Astrocyte (in vitro differentiated cells and primary cell): ENCODE data around the gene SELENBP1. TPM values are rescaled to one million over a fixed set of nuclear protein-coding genes. Genes with fewer than 3 reads are reported as not detected.

Experiments
- DNase-seq: peaks from one replicate; pipeline ENCODE4 v3.0.0-alpha.2; 2010; ENCODE audit warnings: low read depth
- FAIRE-seq: peaks from 2 replicates; lab custom pipeline; 2011; peaks lifted over from hg19 to GRCh38; lab: Jason Lieb, UNC
- H2AFZ ChIP-seq: 2 replicates; pipeline ENCODE4 v1.6.0; 2012; ENCODE audit warnings: low read depth, low read length, inconsistent platforms
- H3K27ac ChIP-seq: 2 replicates; pipeline ENCODE4 v1.5.1; 2011; ENCODE audit warnings: low read depth, low read length, inconsistent platforms
- H3K27me3 ChIP-seq: 2 replicates; pipeline ENCODE4 v1.6.0; 2011; ENCODE audit warnings: low read length, inconsistent platforms; ENCODE audit not compliant: insufficient read depth
- H3K36me3 ChIP-seq: 2 replicates; pipeline ENCODE4 v1.5.1; 2011; ENCODE audit warnings: low read length, inconsistent platforms; ENCODE audit not compliant: insufficient read depth
- H3K4me1 ChIP-seq: 2 replicates; pipeline ENCODE4 v1.5.1; 2011; ENCODE audit warnings: low read length, inconsistent platforms; ENCODE audit not compliant: insufficient read depth
- H3K4me2 ChIP-seq: 2 replicates; pipeline ENCODE4 v1.6.0; 2012; ENCODE audit warnings: low read length, inconsistent platforms
- H3K4me3 ChIP-seq: 2 replicates; pipeline ENCODE4 v1.5.1; 2011; ENCODE audit warnings: low read depth, mild to moderate bottlenecking, low read length, inconsistent platforms; ENCODE audit not compliant: insufficient read depth
- H3K79me2 ChIP-seq: 2 replicates; pipeline ENCODE4 v1.6.0; 2012; ENCODE audit warnings: mild to moderate bottlenecking, low read length, inconsistent platforms; ENCODE audit not compliant: insufficient read depth
- H3K9ac ChIP-seq: 2 replicates; pipeline ENCODE4 v1.6.0; 2012; ENCODE audit warnings: mild to moderate bottlenecking, low read length, inconsistent platforms
- H3K9me3 ChIP-seq: 2 replicates; pipeline ENCODE4 v1.5.1; 2012; ENCODE audit warnings: low read depth, mild to moderate bottlenecking, low read length, inconsistent platforms; ENCODE audit not compliant: insufficient read depth
- H4K20me1 ChIP-seq: 2 replicates; pipeline ENCODE4 v1.6.0; 2012; ENCODE audit warnings: low read length, inconsistent platforms; ENCODE audit not compliant: insufficient read depth
- H3K27ac Mint-ChIP-seq: one replicate; pipeline ENCODE4 v1.8.0; 2021; ENCODE audit warnings: mild to moderate bottlenecking, mixed read lengths; ENCODE audit not compliant: unreplicated experiment
- H3K27me3 Mint-ChIP-seq: one replicate; pipeline ENCODE4 v1.8.0; 2021; ENCODE audit warnings: low read depth, mixed read lengths; ENCODE audit not compliant: unreplicated experiment
- H3K36me3 Mint-ChIP-seq: one replicate; pipeline ENCODE4 v1.8.0; 2021; ENCODE audit warnings: low read depth, mixed read lengths; ENCODE audit not compliant: unreplicated experiment
- H3K4me1 Mint-ChIP-seq: one replicate; pipeline ENCODE4 v1.8.0; 2021; ENCODE audit warnings: low read depth, mixed read lengths; ENCODE audit not compliant: unreplicated experiment
- H3K4me3 Mint-ChIP-seq: one replicate; pipeline ENCODE4 v1.8.0; 2021; ENCODE audit warnings: mild to moderate bottlenecking, moderate library complexity, mixed read lengths; ENCODE audit not compliant: unreplicated experiment
- H3K9me3 Mint-ChIP-seq: one replicate; pipeline ENCODE4 v1.8.0; 2021; ENCODE audit warnings: mild to moderate bottlenecking, mixed read lengths; ENCODE audit not compliant: unreplicated experiment
- CTCF ChIP-seq: IDR thresholded peaks from 2 replicates; pipeline ENCODE4 v1.5.1; 2011; ENCODE audit warnings: low read depth, mild to moderate bottlenecking, inconsistent platforms, low read length, moderate library complexity; ENCODE audit not compliant: insufficient read depth
- EZH2 ChIP-seq: IDR thresholded peaks from 2 replicates; pipeline ENCODE4 v1.6.1; 2012; ENCODE audit warnings: mild to moderate bottlenecking, low read length, inconsistent platforms; ENCODE audit not compliant: insufficient read depth
- total RNA-seq: library from RNA; stranded (reverse); gene quantifications from 2 replicates; pipeline ENCODE4 v1.2.1, GENCODE V29; 2021

Gene SELENBP1
- total RNA-seq, 1 donor from 2014 or later: 7.3 TPM

GRCh38 chr1:151346082-151346768, 26.3 kb downstream of the SELENBP1 start:
- peaks cover 17% of the 10 kb centered on the region for H3K36me3 Mint-ChIP-seq
- TF ChIP-seq EZH2: no peak
- no peak for TF ChIP-seq CTCF
- peaks cover 8% of the 10 kb centered on the region for H3K36me3 ChIP-seq
- peaks cover 16% of the 10 kb centered on the region for H3K79me2 ChIP-seq
- FAIRE-seq (no peak), DNase-seq (no peak)
- peak overlapping the region; percentile 96 for H3K27ac ChIP-seq
- no peaks in the 10 kb centered on the region for H3K27me3 ChIP-seq
- H3K9me3 ChIP-seq: no peaks in the 10 kb centered on the region
- H4K20me1 ChIP-seq: no peaks in the 10 kb centered on the region
- H3K4me1 ChIP-seq: peaks cover 15% of the 10 kb centered on the region
- H3K4me3 Mint-ChIP-seq: peak overlapping the region; percentile 96
- H3K4me2 ChIP-seq: peak overlapping the region; percentile 94
- H3K27ac Mint-ChIP-seq: peak overlapping the region; percentile 95
- no peaks in the 10 kb centered on the region for H3K9me3 Mint-ChIP-seq
- no peaks in the 10 kb centered on the region for H3K27me3 Mint-ChIP-seq
- H2AFZ ChIP-seq: peak overlapping the region; percentile 78
- peaks cover 29% of the 10 kb centered on the region for H3K4me1 Mint-ChIP-seq
- peak overlapping the region; percentile 91 for H3K9ac ChIP-seq
- peak overlapping the region; percentile 82 for H3K4me3 ChIP-seq

GRCh38 chr1:151344291-151344690, 28.2 kb downstream of the SELENBP1 start:
- H3K4me1 Mint-ChIP-seq: peaks cover 34% of the 10 kb centered on the region
- Histone ChIP-seq H3K9ac (no peak overlapping the region), H3K4me1 (peaks cover 18% of the 10 kb centered on the region), H3K27me3 (no peaks in the 10 kb centered on the region), H2AFZ (no peak overlapping the region), H3K79me2 (peaks cover 16% of the 10 kb centered on the region), H4K20me1 (no peaks in the 10 kb centered on the region), H3K36me3 (peaks cover 8% of the 10 kb centered on the region), H3K4me2 (no peak overlapping the region), H3K4me3 (no peak overlapping the region), H3K9me3 (no peaks in the 10 kb centered on the region), H3K27ac (no peak overlapping the region)
- FAIRE-seq: no peak
- H3K27ac Mint-ChIP-seq: no peak overlapping the region
- DNase-seq: no peak
- H3K4me3 Mint-ChIP-seq: no peak overlapping the region
- no peaks in the 10 kb centered on the region for H3K27me3 Mint-ChIP-seq
- no peak for TF ChIP-seq EZH2
- no peak for TF ChIP-seq CTCF
- peaks cover 17% of the 10 kb centered on the region for H3K36me3 Mint-ChIP-seq
- no peaks in the 10 kb centered on the region for H3K9me3 Mint-ChIP-seq

- Histone ChIP-seq H3K9ac (no peak overlapping the region), H3K4me1 (peaks cover 18% of the 10 kb centered on the region), H3K9me3 (no peaks in the 10 kb centered on the region), H3K79me2 (peaks cover 16% of the 10 kb centered on the region), H3K36me3 (peaks cover 8% of the 10 kb centered on the region), H3K27ac (no peak overlapping the region), H2AFZ (no peak overlapping the region), H3K4me2 (no peak overlapping the region), H3K27me3 (no peaks in the 10 kb centered on the region), H4K20me1 (no peaks in the 10 kb centered on the region), H3K4me3 (no peak overlapping the region)
- no peak for DNase-seq
- Mint-ChIP-seq H3K27me3 (no peaks in the 10 kb centered on the region), H3K4me1 (peaks cover 34% of the 10 kb centered on the region), H3K4me3 (no peak overlapping the region), H3K27ac (no peak overlapping the region), H3K9me3 (no peaks in the 10 kb centered on the region), H3K36me3 (peaks cover 17% of the 10 kb centered on the region)
- TF ChIP-seq CTCF: no peak
- no peak for TF ChIP-seq EZH2
- no peak for FAIRE-seq
Measured at GRCh38 chr1:151343587-151343986, 28.9 kb downstream of the SELENBP1 start.
